ENCODE data around the gene LMOD3. TPM values are rescaled to one million over a fixed set of nuclear protein-coding genes. Genes with fewer than 3 reads are reported as not detected.
A peak's percentile ranks its signal among the peaks of the same experiment; 100 is the strongest.

The LMOD3 gene
- total RNA-seq, 1 donor = not detected

DNA sequence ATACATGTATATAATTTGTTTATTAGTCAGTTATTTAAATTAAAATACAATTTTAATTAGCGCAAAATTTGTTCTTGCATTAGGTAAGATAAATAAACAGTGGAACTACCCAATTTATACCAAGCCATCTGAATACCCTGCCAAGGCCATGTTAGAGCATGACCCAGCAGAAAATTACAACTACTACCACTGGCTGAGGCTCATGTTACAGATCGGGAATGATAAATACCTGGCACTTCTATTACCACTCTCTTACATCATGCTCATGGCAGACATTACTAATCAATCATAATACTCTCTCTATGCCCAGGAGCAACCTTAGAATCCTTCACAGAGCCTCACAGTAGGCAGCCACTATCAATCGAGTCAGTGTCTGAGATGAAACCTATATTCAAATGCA is 21.2 kb upstream of the LMOD3 start:
- TF ChIP-seq, protein P1, sequence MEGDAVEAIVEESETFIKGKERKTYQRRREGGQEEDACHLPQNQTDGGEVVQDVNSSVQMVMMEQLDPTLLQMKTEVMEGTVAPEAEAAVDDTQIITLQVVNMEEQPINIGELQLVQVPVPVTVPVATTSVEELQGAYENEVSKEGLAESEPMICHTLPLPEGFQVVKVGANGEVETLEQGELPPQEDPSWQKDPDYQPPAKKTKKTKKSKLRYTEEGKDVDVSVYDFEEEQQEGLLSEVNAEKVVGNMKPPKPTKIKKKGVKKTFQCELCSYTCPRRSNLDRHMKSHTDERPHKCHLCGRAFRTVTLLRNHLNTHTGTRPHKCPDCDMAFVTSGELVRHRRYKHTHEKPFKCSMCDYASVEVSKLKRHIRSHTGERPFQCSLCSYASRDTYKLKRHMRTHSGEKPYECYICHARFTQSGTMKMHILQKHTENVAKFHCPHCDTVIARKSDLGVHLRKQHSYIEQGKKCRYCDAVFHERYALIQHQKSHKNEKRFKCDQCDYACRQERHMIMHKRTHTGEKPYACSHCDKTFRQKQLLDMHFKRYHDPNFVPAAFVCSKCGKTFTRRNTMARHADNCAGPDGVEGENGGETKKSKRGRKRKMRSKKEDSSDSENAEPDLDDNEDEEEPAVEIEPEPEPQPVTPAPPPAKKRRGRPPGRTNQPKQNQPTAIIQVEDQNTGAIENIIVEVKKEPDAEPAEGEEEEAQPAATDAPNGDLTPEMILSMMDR (IDR thresholded peaks at IDR 0.05; ENCODE audit: insufficient read depth, low read depth, low read length) = no peak
- DNase-seq (ENCODE audit: low read depth) = no peak

DNA sequence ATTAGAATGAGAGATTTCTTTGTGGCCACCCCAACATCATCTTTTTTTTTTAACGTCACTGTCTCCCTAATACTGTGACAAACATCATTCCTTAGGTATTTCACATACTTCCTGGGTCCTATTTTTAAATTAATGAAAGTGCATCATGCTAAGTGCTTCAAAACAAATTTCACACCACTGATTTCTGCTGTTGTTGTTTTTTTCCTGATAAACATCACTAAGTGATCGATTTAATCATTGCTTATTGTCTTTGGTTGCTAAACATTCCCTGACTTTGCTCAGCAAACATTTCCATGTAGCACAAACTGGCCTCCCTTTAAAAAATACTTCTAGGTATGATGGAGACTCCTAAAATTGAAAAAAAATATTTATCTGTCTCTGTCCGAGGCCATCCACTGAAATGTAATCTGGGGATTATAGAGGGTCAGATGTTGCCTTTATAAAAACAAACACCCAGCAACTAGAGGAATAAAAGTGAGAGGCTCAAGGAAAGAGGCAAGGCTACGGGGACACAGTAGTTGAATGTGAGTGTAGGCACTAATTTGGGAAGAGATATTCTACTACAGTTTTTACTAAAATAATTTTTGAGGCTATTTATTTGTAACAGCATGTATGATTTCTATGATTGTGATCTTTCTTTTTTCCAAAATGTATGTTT is 20.5 kb upstream of the LMOD3 start:
- no peak for DNase-seq (ENCODE audit: low read depth)
- H3K4me3 ChIP-seq (ENCODE audit: low read depth, low read length) = no peak overlapping the region
- TF ChIP-seq, protein P1 (IDR thresholded peaks at IDR 0.05; ENCODE audit: insufficient read depth, low read depth, low read length) = no peak

More for the DNA sequence above, 21.2 kb upstream of the LMOD3 start:
- no peak overlapping the region for H3K4me3 ChIP-seq (ENCODE audit: low read depth, low read length)

DNA sequence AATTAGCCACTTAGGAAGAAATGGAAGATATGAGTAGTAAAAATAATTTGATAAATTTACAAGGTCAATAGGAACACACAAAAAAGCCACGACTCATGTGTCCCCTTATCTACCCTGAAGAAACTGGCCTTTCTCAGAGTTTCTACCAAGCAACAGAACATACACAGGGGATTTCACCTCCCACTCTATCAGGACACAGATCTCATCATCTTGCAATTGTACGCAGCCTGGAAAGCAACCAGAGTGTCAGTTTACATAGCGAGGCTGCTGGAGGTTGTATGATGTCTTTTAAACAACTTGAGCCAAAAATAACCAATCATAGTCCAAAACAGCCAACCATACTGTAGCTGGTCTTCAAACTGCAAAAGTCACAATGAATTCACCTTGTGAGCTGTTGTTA is 19.7 kb upstream of the LMOD3 start:
- TF ChIP-seq, protein P1 (IDR thresholded peaks at IDR 0.05; ENCODE audit: insufficient read depth, low read depth, low read length) = no peak
- no peak overlapping the region for H3K4me3 ChIP-seq (ENCODE audit: low read depth, low read length)
- DNase-seq (ENCODE audit: low read depth) = peak; percentile 41

DNA sequence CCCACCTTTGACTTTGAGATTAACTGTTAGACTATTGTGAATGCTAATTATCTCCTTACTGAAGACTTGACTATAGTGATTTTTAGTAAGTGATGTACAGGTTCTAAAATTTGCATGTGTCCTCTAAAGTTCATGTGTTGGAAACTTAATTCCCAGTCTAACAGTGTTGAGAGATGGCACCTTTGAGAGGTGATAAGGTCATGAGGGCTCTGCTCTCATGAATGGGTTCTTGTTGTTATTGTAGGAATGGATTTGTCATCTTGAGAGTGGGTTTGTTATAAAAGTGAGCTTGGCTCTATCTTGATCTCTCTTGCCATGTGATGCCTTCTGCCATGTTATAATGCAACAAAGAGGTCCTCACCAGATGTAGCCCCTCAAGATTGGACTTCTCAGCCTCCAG is 18.9 kb upstream of the LMOD3 start:
- DNase-seq (ENCODE audit: low read depth) = no peak
- TF ChIP-seq, protein P1 (IDR thresholded peaks at IDR 0.05; ENCODE audit: insufficient read depth, low read depth, low read length) = no peak
- H3K4me3 ChIP-seq (ENCODE audit: low read depth, low read length) = no peak overlapping the region

DNA sequence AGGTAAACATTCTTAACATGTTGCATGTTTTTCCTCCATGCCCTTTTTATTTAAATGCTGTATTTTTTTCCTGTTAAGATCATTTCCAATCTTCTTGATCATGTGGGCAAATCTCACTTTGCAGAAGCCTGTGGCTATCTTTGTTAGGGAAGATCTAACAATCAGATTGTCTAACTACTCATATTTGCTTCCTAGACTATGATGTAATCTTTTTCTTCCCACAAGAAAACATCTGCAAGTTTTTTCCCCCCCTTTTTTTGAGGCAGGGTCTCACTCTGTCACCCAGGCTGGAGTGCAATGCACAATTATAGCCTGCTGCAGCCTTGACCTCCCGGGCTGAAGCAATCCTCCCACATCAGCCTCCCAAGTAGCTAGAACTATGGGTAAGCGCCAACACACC is 15.0 kb upstream of the LMOD3 start:
- TF ChIP-seq, protein P1 (IDR thresholded peaks at IDR 0.05; ENCODE audit: insufficient read depth, low read depth, low read length) = no peak

DNA sequence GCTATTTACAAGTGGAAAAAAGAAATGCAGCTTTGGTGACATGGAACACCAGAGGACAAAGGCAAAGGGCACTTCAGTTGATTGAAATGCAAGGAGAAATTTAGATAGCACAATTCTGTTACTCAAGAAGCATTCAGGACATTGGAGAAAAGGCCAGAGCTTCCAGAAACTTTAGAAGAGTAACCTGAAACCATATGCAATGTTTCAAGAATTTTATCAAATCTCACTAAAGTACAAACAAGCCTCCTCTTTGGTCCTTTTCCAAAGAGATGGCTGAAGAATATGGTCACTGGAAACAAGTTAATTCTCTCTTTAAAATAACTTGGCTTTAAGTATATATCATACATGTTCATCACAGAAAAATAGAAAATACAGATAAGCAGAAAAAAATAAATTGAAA is 14.6 kb upstream of the LMOD3 start:
- no peak overlapping the region for H3K4me3 ChIP-seq (ENCODE audit: low read depth, low read length)
- no peak for DNase-seq (ENCODE audit: low read depth)
- TF ChIP-seq, protein P1 (IDR thresholded peaks at IDR 0.05; ENCODE audit: insufficient read depth, low read depth, low read length) = no peak

More for the DNA sequence above, 15.0 kb upstream of the LMOD3 start:
- H3K4me3 ChIP-seq (ENCODE audit: low read depth, low read length) = no peak overlapping the region
- DNase-seq (ENCODE audit: low read depth) = no peak

DNA sequence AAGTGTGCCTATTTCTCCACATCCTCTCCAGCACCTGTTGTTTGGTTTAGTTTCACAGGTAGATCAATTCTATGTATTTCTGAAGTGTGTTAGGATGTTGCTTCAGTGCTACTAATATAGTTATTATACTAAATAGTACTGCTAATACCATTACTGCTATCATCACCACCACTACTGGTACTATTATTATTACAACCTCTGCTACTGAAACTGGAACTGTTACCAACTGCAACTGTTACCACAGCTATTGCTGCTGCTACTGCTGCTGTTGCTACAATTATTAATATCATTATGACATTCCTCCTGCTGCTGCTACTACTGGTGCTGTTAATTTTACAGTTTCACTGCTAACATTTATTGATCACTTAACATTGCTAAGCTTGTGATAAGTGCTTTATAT is 8.3 kb upstream of the LMOD3 start:
- H3K4me3 ChIP-seq (ENCODE audit: low read depth, low read length) = no peak overlapping the region
- DNase-seq (ENCODE audit: low read depth) = no peak
- TF ChIP-seq, protein P1 (IDR thresholded peaks at IDR 0.05; ENCODE audit: insufficient read depth, low read depth, low read length) = no peak

Measured in fibroblast of villous mesenchyme (primary cell).